Measurements from ENCODE around the gene MOCS1.

MOCS1 gene

GRCh38 chr6:39881851-39882530 lies 52.3 kb downstream of the MOCS1 start:
- H3K4me3 ChIP-seq (ENCODE audit: low read depth, low read length) = no peak overlapping the region

GRCh38 chr6:39880594-39880993 lies 53.7 kb downstream of the MOCS1 start:
- H3K4me3 ChIP-seq (ENCODE audit: low read depth, low read length) = no peak overlapping the region

- H3K4me3 ChIP-seq (ENCODE audit: low read depth, low read length) = no peak overlapping the region
Observed at GRCh38 chr6:39879535-39879934, 54.7 kb downstream of the MOCS1 start.

GRCh38 chr6:39876826-39877225 lies 57.4 kb downstream of the MOCS1 start:
- no peak overlapping the region for H3K4me3 ChIP-seq (ENCODE audit: low read depth, low read length)

GRCh38 chr6:39876111-39876510 lies 58.2 kb downstream of the MOCS1 start:
- no peak overlapping the region for H3K4me3 ChIP-seq (ENCODE audit: low read depth, low read length)

GRCh38 chr6:39873439-39873838 lies 60.8 kb downstream of the MOCS1 start:
- H3K4me3 ChIP-seq (ENCODE audit: low read depth, low read length) = no peak overlapping the region

- no peak overlapping the region for H3K4me3 ChIP-seq (ENCODE audit: low read depth, low read length)
Observed at GRCh38 chr6:39870950-39871349, 63.3 kb downstream of the MOCS1 start.

GRCh38 chr6:39867592-39867991 lies 66.7 kb downstream of the MOCS1 start:
- H3K4me3 ChIP-seq (ENCODE audit: low read depth, low read length) = no peak overlapping the region

- no peak overlapping the region for H3K4me3 ChIP-seq (ENCODE audit: low read depth, low read length)
Observed at GRCh38 chr6:39865011-39865888, 69.0 kb downstream of the MOCS1 start.

GRCh38 chr6:39861663-39862062 lies 72.6 kb downstream of the MOCS1 start:
- no peak overlapping the region for H3K4me3 ChIP-seq (ENCODE audit: low read depth, low read length)

- no peak overlapping the region for H3K4me3 ChIP-seq (ENCODE audit: low read depth, low read length)
Observed at GRCh38 chr6:39859025-39859424, 75.2 kb downstream of the MOCS1 start.

- H3K4me3 ChIP-seq (ENCODE audit: low read depth, low read length) = no peak overlapping the region
Observed at GRCh38 chr6:39855356-39855995, 78.8 kb downstream of the MOCS1 start.

Measured in iPS-11a (cell line).